H1 (cell line): ENCODE data around the gene ARSK.
A peak's percentile ranks its signal among the peaks of the same experiment; 100 is the strongest.

Experiments
- CBX8 ChIP-seq: fragments of 300-800, 300-1000 bp; sonication (generic); IDR thresholded peaks from 2 replicates; pipeline ENCODE4 v1.7.1; 2016; ENCODE audit warnings: low read depth, low read length, borderline replicate concordance
- POLR2AphosphoS5 ChIP-seq: IDR thresholded peaks from 2 replicates; pipeline ENCODE4 v1.6.1; 2011; ENCODE audit warnings: low read depth, low read length
- RFX5 ChIP-seq: IDR thresholded peaks from 2 replicates; pipeline ENCODE4 v1.6.1; 2011; ENCODE audit warnings: low read depth, low read length, improper control_type of control experiment, borderline replicate concordance
- TAF1 ChIP-seq: IDR thresholded peaks from 2 replicates; pipeline ENCODE4 v1.6.1; 2011; ENCODE audit warnings: mild to moderate bottlenecking, low read depth, low read length

- TF ChIP-seq POLR2AphosphoS5 (no peak), RFX5 (peak; percentile 87), TAF1 (no peak), CBX8 (no peak)
Observed at GRCh38 chr5:95620870-95621838, 66.3 kb downstream of the ARSK start.
